Neural crest cell (in vitro differentiated cells): Measurements from ENCODE around the gene UGT1A4. TPM values are rescaled to one million over a fixed set of nuclear protein-coding genes. Genes with fewer than 3 reads are reported as not detected.
"Not testable (repeated sequence)": the region's sequence is repeated elsewhere in the genome, so short reads cannot be mapped to it uniquely, and the experiment has no call there.

Experiments used
- DNase-seq: peaks from one replicate; pipeline ENCODE4 v3.0.0; 2021; ENCODE audit warnings: low read depth, mixed read lengths, low spot score
- H3K27ac Mint-ChIP-seq: one replicate; pipeline ENCODE4 v1.8.0; 2021; ENCODE audit warnings: mild to moderate bottlenecking, mixed read lengths; ENCODE audit not compliant: unreplicated experiment
- H3K27me3 Mint-ChIP-seq: 2 replicates; pipeline ENCODE4 v1.8.0; 2021; ENCODE audit warnings: low read depth, mild to moderate bottlenecking, mixed read lengths
- H3K36me3 Mint-ChIP-seq: 2 replicates; pipeline ENCODE4 v1.8.0; 2021; ENCODE audit warnings: low read depth, mild to moderate bottlenecking, mixed read lengths
- H3K4me1 Mint-ChIP-seq: 2 replicates; pipeline ENCODE4 v1.8.0; 2021; ENCODE audit warnings: mixed read lengths
- H3K4me3 Mint-ChIP-seq: one replicate; pipeline ENCODE4 v1.8.0; 2021; ENCODE audit warnings: mild to moderate bottlenecking, mixed read lengths
- H3K9me3 Mint-ChIP-seq: 2 replicates; pipeline ENCODE4 v1.8.0; 2021; ENCODE audit warnings: mixed read lengths
- CTCF ChIP-seq: fragments of 200-600 bp; sonication (generic); conservative IDR thresholded peaks from 2 replicates; pipeline ENCODE4 v1.5.0; 2021; ENCODE audit warnings: antibody characterized with exemption, mild to moderate bottlenecking
- total RNA-seq: library from RNA; stranded (reverse); gene quantifications from 2 replicates; pipeline ENCODE4 v1.2.1, GENCODE V29; 2021

Gene UGT1A4
- total RNA-seq, 1 donor from 2014 or later: not detected

GRCh38 chr2:233728723-233729301, 10.3 kb downstream of the UGT1A4 start, which contains the start of gene UGT1A3:
Gene UGT1A3, plus strand, starts transcription at chr2:233729042. Its CDS starts 85 bp downstream, at chr2:233729127.
- H3K36me3 Mint-ChIP-seq: peaks cover 3% of the 10 kb centered on the region
- peaks cover 3% of the 10 kb centered on the region for H3K27me3 Mint-ChIP-seq
- H3K4me3 Mint-ChIP-seq: no peak within 1 kb of the TSS
- no peaks in the 10 kb centered on the region for H3K4me1 Mint-ChIP-seq
- no peak within 1 kb of the TSS for H3K27ac Mint-ChIP-seq
- DNase-seq: no peak
- TF ChIP-seq CTCF: no peak
- peaks cover 16% of the 10 kb centered on the region for H3K9me3 Mint-ChIP-seq

GRCh38 chr2:233736868-233737653, 18.5 kb downstream of the UGT1A4 start:
- not testable (repeated sequence) for DNase-seq

GRCh38 chr2:233740870-233741269, 22.3 kb downstream of the UGT1A4 start:
- TF ChIP-seq CTCF: no peak
- no peak overlapping the region for H3K27ac Mint-ChIP-seq
- DNase-seq: no peak
- no peak overlapping the region for H3K4me3 Mint-ChIP-seq
- H3K27me3 Mint-ChIP-seq: no peaks in the 10 kb centered on the region
- peaks cover 6% of the 10 kb centered on the region for H3K9me3 Mint-ChIP-seq
- H3K4me1 Mint-ChIP-seq: no peaks in the 10 kb centered on the region
- no peaks in the 10 kb centered on the region for H3K36me3 Mint-ChIP-seq

More at GRCh38 chr2:233736868-233737653, 18.5 kb downstream of the UGT1A4 start:
- H3K36me3 Mint-ChIP-seq, H3K4me1 Mint-ChIP-seq, H3K4me3 Mint-ChIP-seq, H3K27me3 Mint-ChIP-seq, H3K27ac Mint-ChIP-seq: not testable (repeated sequence)
- peaks cover 11% of the 10 kb centered on the region for H3K9me3 Mint-ChIP-seq

- H3K9me3 Mint-ChIP-seq: peaks cover 6% of the 10 kb centered on the region
- no peaks in the 10 kb centered on the region for H3K4me1 Mint-ChIP-seq
- no peak overlapping the region for H3K27ac Mint-ChIP-seq
- peaks cover 3% of the 10 kb centered on the region for H3K36me3 Mint-ChIP-seq
- peaks cover 3% of the 10 kb centered on the region for H3K27me3 Mint-ChIP-seq
- no peak for TF ChIP-seq CTCF
- no peak for DNase-seq
- no peak overlapping the region for H3K4me3 Mint-ChIP-seq
Observed at GRCh38 chr2:233743464-233744259, 25.1 kb downstream of the UGT1A4 start.

- Mint-ChIP-seq H3K9me3 (peaks cover 14% of the 10 kb centered on the region), H3K36me3 (peaks cover 9% of the 10 kb centered on the region), H3K27me3 (peaks cover 3% of the 10 kb centered on the region), H3K4me3 (no peak overlapping the region), H3K27ac (no peak overlapping the region), H3K4me1 (no peaks in the 10 kb centered on the region)
- DNase-seq: no peak
- TF ChIP-seq CTCF: no peak
Observed at GRCh38 chr2:233745073-233745755, 26.7 kb downstream of the UGT1A4 start.

GRCh38 chr2:233745838-233746237, 27.3 kb downstream of the UGT1A4 start:
- H3K27ac Mint-ChIP-seq, H3K27me3 Mint-ChIP-seq, DNase-seq, H3K4me3 Mint-ChIP-seq, H3K36me3 Mint-ChIP-seq, H3K4me1 Mint-ChIP-seq: not testable (repeated sequence)
- H3K9me3 Mint-ChIP-seq: peaks cover 14% of the 10 kb centered on the region
